SK-N-MC (cell line): Measurements from ENCODE around the gene CNIH2.

Experiments used
- EZH2 ChIP-seq: fragments of 200-600 bp; sonication (generic); IDR thresholded peaks from one replicate; pipeline ENCODE4 v1.6.1; 2017; ENCODE audit warnings: antibody characterized with exemption
- FOXP2 ChIP-seq: optimal IDR thresholded peaks from 2 replicates; pipeline ENCODE3; 2011; ENCODE audit warnings: mild to moderate bottlenecking, moderate library complexity; ENCODE audit not compliant: insufficient read depth; ENCODE audit errors: extremely low read length, control extremely low read depth
- POLR2AphosphoS5 ChIP-seq: IDR thresholded peaks from 2 replicates; pipeline ENCODE4 v1.6.1; 2012; ENCODE audit warnings: mild to moderate bottlenecking, low read depth, low read length, borderline replicate concordance

DNA sequence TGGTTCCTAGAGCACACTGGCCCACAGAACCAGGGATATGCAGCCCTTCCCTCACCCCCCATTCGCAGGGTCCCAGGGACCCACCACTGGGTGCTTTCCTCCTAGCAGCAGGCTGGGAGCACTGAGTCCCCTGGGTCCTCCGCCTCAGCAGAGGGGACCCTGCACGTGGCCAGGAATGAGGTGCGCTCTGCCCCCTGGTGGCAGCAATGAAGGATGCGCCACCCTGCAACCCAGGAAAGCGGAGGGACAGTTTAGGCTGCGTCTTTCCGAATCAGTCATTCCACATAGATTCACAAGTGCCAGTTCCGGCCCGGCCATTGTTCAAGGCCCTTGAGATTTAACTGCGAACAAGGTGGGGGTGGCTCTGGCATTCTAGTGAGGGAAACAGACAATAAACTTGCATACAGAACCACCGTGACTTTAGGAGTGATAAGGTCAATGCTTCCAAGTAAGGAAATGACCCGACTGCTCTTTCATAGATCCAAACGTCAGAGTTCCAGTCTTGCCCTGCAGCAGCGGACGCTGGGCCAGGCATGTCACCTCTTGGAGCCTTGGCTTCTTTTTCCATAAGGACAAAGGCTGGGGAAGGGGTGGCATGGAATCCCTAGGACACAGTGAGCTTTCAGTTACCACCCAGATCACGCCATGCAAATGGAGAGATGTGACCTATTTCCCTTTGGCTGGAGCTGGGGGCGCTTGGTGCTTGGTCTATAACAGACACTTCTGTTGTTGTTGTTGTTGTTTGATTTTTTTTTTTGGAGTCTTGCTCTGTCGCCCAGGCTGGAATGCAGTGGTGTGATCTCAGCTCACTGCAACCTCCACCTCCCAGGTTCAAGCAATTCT is 50.5 kb downstream of the CNIH2 start:
- TF ChIP-seq EZH2 (no peak), POLR2AphosphoS5 (no peak), FOXP2 (no peak)
